Measurements from ENCODE around the gene ADPRHL1.
"Not testable (repeated sequence)": the region's sequence is repeated elsewhere in the genome, so short reads cannot be mapped to it uniquely, and the experiment has no call there.

Gene ADPRHL1

DNA sequence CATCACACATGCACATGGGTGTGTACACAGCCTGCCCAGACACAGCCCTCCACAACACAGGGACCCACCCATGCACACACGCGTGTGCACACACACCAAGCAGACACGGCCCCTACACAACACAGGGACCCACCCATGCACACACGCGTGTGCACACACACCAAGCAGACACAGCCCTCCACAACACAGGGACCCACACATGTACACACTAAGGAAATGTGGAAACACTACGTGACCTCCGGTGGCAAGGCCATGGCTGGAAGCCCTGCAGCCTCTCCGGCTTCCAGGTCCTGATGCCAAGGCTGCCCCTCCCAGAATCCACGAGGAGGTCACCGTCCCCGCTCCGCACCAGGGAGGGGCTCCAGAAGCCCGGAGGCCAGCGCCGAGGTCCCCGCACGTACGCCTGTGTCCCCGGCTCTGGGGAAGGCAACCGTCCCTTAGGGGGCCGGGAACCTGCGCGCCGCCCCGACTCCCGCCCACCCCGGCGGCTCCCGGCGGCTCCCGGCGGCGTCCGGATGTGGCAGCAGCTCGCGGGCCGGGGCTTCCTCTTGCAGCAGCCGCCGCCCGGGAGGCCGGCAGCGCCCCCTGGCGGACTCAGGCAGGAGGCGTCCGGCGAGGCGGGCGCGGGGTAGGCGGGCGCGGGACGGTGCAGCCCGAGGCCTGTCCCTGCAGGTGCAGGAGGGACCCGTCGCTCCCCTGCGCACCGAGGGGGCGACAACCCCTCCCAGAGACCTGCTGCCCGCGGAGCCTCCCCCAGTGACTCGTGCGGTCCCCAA, 59.5 kb downstream of the ADPRHL1 start:
- Histone ChIP-seq H3K36me3 (ENCODE audit: insufficient read depth, low read length) (no peaks in the 10 kb centered on the region), H3K4me1 (ENCODE audit: insufficient read depth, low read length) (peaks cover 6% of the 10 kb centered on the region), H3K9me3 (ENCODE audit: control insufficient read depth, insufficient read depth, low read length) (no peaks in the 10 kb centered on the region), H3K9ac (ENCODE audit: low read depth, low read length) (peak overlapping the region; percentile 53)

DNA sequence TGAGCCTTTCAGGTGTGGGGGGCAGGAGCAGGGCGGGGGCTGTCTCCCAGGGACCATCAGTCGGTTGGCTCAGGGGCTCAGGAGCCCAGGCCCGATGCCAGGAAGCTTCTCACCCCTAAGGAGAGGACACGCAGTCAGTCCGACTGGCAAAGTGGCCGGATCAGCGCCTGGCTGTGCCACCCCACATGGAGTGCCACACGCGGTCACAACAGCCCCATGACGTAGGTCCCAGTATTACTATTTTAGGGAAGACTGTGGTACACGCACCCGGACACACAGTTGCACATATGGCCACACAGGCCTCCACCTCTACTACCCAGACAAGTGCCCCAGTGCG, 60.1 kb downstream of the ADPRHL1 start:
- peaks cover 6% of the 10 kb centered on the region for H3K4me1 ChIP-seq (ENCODE audit: insufficient read depth, low read length)
- H3K9ac ChIP-seq (ENCODE audit: low read depth, low read length), result peak overlapping the region; percentile 53
- H3K9me3 ChIP-seq (ENCODE audit: control insufficient read depth, insufficient read depth, low read length), result peaks cover 4% of the 10 kb centered on the region
- no peaks in the 10 kb centered on the region for H3K36me3 ChIP-seq (ENCODE audit: insufficient read depth, low read length)

DNA sequence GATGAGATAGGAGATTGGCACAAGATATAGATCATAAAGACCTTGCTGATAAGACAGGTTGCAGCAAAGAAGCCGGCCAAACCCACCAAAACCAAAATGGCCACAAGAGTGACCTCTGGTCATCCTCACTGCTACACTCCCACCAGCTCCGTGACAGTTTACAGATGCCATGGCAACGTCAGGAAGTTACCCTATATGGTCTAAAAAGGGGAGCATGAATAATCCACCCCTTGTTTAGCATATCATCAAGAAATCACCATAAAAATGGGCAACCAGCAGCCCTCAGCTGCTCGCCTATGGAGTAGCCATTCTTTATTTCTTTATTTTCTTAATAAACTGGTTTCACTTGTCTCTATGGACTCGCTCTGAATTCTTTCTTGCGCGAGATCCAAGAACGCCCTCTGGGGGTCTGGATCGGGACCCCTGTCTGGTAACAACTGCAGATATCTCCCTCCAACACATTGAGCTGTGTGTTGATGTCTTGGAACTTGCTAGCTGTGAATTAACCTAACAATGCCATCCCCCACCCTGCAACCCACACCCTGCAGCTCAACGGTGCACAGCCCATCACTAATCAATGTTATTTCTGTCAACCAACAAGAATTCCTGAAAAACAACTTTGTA, 62.3 kb downstream of the ADPRHL1 start:
- H3K9me3 ChIP-seq (ENCODE audit: control insufficient read depth, insufficient read depth, low read length), result peaks cover 12% of the 10 kb centered on the region
- peaks cover 6% of the 10 kb centered on the region for H3K4me1 ChIP-seq (ENCODE audit: insufficient read depth, low read length)
- no peak overlapping the region for H3K9ac ChIP-seq (ENCODE audit: low read depth, low read length)
- H3K36me3 ChIP-seq (ENCODE audit: insufficient read depth, low read length), result no peaks in the 10 kb centered on the region

DNA sequence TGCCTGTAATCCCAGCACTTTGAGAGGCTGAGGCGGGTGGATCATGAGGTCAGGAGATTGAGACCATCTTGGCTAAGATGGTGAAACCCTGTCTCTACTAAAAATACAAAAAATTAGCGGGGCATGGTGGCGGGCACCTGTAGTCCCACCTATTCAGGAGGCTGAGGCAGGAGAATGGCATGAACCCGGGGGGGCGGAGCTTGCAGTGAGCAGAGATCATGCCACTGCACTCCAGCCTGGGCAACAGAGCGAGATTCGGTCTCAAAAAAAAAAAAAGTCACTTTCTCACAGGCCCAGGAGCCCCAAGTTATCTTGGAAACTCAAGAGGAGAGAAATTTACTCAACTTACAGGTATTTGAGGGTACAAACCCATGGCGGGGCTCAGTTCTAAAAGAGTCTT, 63.7 kb downstream of the ADPRHL1 start:
- H3K4me1 ChIP-seq (ENCODE audit: insufficient read depth, low read length); H3K36me3 ChIP-seq (ENCODE audit: insufficient read depth, low read length); H3K9ac ChIP-seq (ENCODE audit: low read depth, low read length): not testable (repeated sequence)
- H3K9me3 ChIP-seq (ENCODE audit: control insufficient read depth, insufficient read depth, low read length), result peaks cover 12% of the 10 kb centered on the region

DNA sequence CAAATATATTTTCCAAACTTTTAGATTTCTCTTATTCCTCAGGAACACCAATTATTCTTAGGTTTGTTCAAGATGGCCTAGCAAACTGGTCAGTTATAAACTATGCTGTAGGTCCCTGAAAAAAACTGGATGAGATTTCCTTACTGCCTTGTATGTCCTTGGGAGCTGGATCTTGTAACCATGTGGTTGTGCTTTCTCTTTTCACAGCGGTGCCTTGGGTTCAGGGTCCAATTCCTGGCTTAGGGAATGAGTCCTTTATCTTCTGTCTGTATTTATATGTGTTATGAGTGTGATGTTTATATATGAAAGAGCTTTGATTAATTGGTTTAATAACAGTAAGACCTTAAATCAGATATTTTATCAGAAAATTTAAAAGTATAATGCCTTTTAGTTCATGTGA, 65.9 kb downstream of the ADPRHL1 start:
- Histone ChIP-seq H3K4me1 (ENCODE audit: insufficient read depth, low read length) (peaks cover 6% of the 10 kb centered on the region; the same call in 1 of the 2 replicates), H3K9me3 (ENCODE audit: control insufficient read depth, insufficient read depth, low read length) (peaks cover 17% of the 10 kb centered on the region), H3K9ac (ENCODE audit: low read depth, low read length) (no peak overlapping the region), H3K36me3 (ENCODE audit: insufficient read depth, low read length) (no peaks in the 10 kb centered on the region)

DNA sequence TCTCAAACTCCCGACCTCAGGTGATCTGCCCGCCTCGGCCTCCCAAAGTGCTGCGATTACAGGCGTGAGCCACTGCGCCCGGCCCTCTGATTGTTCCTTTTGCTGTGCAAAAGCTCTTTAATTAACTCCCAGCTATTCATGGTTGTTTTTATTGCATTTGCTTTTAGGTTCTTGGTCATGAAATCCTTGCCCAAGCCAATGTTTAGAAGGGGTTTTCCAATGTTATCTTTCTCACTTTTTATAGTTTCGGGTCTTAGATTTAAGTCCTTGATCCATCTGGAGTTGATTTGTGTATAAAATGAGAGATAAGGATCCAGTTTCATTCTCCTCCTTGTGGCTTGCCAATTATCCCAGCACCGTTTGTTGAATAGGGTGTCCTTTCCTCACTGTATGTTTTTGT, 70.2 kb downstream of the ADPRHL1 start:
- no peaks in the 10 kb centered on the region for H3K36me3 ChIP-seq (ENCODE audit: insufficient read depth, low read length)
- H3K4me1 ChIP-seq (ENCODE audit: insufficient read depth, low read length), result no peaks in the 10 kb centered on the region
- H3K9me3 ChIP-seq (ENCODE audit: control insufficient read depth, insufficient read depth, low read length), result peaks cover 16% of the 10 kb centered on the region
- no peak overlapping the region for H3K9ac ChIP-seq (ENCODE audit: low read depth, low read length)

DNA sequence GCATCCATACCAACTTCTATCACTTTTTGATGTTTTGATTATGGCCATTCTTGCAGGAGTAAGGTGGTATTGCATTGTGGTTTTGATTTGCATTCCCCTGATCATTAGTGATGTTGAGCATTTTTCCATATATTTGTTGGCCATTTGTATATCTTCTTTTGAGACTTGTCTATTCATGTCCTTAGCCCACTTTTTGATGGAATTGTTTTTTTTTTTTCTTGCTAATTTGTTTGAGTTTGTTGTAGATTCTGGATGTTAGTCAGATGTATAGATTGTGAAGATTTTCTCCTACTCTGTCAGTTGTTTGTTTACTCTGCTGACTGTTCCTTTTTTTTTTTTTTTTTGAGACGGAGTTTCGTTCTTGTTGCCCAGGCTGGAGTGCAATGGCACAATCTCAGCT, 70.7 kb downstream of the ADPRHL1 start:
- H3K36me3 ChIP-seq (ENCODE audit: insufficient read depth, low read length); H3K9ac ChIP-seq (ENCODE audit: low read depth, low read length); H3K4me1 ChIP-seq (ENCODE audit: insufficient read depth, low read length): not testable (repeated sequence)
- H3K9me3 ChIP-seq (ENCODE audit: control insufficient read depth, insufficient read depth, low read length), result peaks cover 15% of the 10 kb centered on the region

DNA sequence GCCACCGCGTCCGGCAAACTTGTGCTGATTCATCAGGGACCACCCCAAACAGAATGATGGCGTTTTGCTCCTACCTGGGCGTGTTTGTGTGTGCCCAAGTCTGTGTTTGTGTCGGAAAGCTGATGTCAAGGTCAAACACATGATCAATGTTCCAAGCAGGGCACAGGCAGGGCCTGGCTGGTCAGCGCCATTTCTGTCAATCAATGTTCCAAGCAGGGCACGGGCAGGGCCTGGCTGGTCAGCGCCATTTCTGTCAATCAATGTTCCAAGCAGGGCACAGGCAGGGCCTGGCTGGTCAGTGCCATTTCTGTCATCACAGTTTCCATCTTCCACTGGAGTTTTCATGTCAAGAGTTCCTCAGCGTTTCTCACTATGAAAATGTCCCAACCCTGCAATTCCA, 74.5 kb downstream of the ADPRHL1 start:
- Histone ChIP-seq H3K36me3 (ENCODE audit: insufficient read depth, low read length) (no peaks in the 10 kb centered on the region), H3K4me1 (ENCODE audit: insufficient read depth, low read length) (0 out of 2 replicates have a peak, but pooled peaks cover 6% of the 10 kb centered on the region), H3K9ac (ENCODE audit: low read depth, low read length) (no peak overlapping the region), H3K9me3 (ENCODE audit: control insufficient read depth, insufficient read depth, low read length) (peaks cover 9% of the 10 kb centered on the region)

DNA sequence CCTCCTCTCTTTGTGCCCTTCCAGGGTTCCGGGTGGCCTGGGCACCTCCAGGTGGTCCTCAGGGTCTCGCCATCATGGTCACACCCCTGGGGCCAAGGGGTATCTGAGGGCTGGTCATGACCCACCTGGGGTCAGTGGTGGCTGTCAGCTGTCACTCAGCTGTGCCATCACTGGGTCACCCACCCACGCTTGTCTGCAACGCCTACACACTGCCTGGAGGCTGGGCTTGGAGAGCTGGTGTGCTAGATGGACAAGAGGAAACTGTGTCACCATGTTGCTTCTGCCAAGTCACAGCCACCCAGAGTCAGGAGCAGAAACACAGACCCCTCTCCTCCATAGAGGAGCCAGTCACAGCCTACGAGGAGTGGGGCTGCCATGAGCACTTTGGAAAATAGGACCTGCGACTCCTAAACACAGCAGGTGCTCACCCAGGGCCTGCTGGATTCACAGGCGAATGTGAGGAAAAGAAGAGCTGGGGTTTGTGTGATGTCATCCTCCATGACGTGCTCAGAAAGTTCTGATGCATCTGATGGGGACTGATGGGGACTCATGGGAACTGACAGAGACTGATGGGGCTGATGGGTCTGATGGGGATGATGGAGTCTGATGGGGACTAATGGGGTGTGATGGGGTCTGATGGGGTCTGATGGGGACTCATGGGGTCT, 78.6 kb downstream of the ADPRHL1 start:
- Histone ChIP-seq H3K9ac (ENCODE audit: low read depth, low read length) (no peak overlapping the region), H3K36me3 (ENCODE audit: insufficient read depth, low read length) (no peaks in the 10 kb centered on the region), H3K4me1 (ENCODE audit: insufficient read depth, low read length) (0 out of 2 replicates have a peak, but pooled peaks cover 6% of the 10 kb centered on the region), H3K9me3 (ENCODE audit: control insufficient read depth, insufficient read depth, low read length) (no peaks in the 10 kb centered on the region)

DNA sequence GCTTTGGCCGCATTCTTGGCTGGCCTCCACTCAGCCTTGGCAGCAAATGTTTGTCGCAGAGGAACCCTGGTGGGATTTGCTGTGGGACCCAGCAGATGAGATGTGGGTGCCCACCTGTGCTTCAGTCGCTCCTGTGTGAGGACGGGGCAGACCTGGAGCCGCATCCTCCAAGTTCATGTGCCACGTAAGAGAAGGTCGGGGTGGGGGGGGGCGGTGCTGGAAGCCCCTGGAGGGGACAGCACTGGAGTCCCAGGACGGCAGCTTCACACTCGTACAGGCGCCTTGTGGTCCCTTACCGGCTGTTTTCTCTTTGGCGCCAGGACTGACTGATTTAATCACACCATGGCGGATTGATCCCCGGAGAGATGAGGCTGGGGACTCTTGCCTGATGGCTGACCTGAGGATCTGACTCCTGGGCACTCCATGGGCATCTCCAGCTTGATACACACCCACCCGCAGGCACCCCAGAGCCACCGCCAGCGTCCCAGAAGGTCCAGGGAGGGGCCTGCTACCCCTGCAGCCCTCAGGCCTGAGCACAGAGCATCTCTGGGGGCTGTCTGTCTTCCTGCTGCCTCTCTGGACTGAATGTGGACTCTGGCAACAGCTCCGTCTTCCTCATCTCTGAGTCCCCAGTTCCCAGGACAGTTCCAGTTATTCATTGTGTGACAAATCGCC, 79.3 kb downstream of the ADPRHL1 start:
- H3K4me1 ChIP-seq (ENCODE audit: insufficient read depth, low read length), result 0 out of 2 replicates have a peak, but pooled peaks cover 6% of the 10 kb centered on the region
- H3K9ac ChIP-seq (ENCODE audit: low read depth, low read length), result no peak overlapping the region
- no peaks in the 10 kb centered on the region for H3K9me3 ChIP-seq (ENCODE audit: control insufficient read depth, insufficient read depth, low read length)
- no peaks in the 10 kb centered on the region for H3K36me3 ChIP-seq (ENCODE audit: insufficient read depth, low read length)

DNA sequence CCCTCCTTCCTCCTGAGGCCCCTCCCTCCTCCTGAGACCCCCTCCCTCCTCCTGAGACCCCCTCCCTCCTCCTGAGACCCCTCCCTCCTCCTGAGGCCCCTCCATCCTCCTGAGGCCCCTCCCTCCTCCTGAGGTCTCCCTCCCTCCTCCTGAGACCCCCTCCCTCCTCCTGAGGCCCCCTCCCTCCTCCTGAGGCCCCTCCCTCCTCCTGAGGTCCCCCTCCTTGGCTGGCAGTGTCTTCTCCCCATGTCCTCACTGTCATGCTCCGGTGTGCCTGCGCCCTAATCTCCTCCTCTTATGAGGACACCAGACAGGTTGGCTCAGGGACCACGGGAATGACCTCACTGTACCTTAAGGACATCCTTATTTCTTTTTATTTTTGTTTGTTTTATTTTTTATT, 81.6 kb downstream of the ADPRHL1 start:
- H3K36me3 ChIP-seq (ENCODE audit: insufficient read depth, low read length); H3K4me1 ChIP-seq (ENCODE audit: insufficient read depth, low read length); H3K9ac ChIP-seq (ENCODE audit: low read depth, low read length); H3K9me3 ChIP-seq (ENCODE audit: control insufficient read depth, insufficient read depth, low read length): not testable (repeated sequence)

DNA sequence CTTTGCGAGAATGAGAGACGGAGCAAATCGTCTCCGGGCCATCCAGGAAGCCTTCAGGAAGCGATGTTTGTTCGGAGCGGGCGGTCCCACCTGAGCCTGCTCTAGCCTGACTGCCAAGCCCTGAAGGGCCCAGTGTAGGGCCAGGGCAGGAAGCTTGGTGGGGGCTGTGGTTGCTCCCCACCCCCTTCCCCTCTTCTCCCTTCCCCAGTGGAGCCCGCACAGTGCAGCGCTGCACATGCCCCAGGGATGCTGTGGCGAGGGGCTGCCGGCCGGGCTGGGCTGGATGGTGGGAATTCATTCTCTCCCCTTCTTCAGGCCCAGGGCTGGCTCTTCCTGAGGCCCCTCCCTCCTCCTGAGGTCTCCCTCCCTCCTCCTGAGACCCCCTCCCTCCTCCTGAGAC, 82.2 kb downstream of the ADPRHL1 start:
- Histone ChIP-seq H3K9me3 (ENCODE audit: control insufficient read depth, insufficient read depth, low read length) (no peaks in the 10 kb centered on the region), H3K4me1 (ENCODE audit: insufficient read depth, low read length) (0 out of 2 replicates have a peak, but pooled peaks cover under 1% of the 10 kb centered on the region), H3K9ac (ENCODE audit: low read depth, low read length) (no peak overlapping the region)

DNA sequence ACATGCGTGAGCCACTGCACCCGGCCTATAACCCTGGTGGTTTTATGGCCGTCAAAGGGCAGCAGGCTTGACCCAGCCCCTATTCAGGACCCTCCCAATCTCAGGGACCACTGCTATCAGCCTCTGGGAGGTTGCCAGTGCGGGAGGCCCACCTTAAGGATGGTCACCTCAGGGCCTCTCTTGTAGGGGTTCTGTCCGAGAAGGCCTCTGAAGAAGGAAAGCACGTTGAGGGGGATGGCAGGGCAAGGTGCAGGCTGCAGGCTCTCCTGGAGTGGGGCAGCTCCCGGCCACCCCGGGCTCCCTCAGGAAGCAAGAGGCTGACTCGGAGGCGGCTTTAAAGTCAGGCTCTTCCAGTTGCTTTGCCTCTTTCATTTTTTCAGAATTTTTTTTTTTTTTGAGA, 83.4 kb downstream of the ADPRHL1 start:
- no peaks in the 10 kb centered on the region for H3K4me1 ChIP-seq (ENCODE audit: insufficient read depth, low read length)
- H3K9me3 ChIP-seq (ENCODE audit: control insufficient read depth, insufficient read depth, low read length), result no peaks in the 10 kb centered on the region
- H3K36me3 ChIP-seq (ENCODE audit: insufficient read depth, low read length), result no peaks in the 10 kb centered on the region
- no peak overlapping the region for H3K9ac ChIP-seq (ENCODE audit: low read depth, low read length)

More for the DNA sequence above, 82.2 kb downstream of the ADPRHL1 start:
- no peaks in the 10 kb centered on the region for H3K36me3 ChIP-seq (ENCODE audit: insufficient read depth, low read length)

DNA sequence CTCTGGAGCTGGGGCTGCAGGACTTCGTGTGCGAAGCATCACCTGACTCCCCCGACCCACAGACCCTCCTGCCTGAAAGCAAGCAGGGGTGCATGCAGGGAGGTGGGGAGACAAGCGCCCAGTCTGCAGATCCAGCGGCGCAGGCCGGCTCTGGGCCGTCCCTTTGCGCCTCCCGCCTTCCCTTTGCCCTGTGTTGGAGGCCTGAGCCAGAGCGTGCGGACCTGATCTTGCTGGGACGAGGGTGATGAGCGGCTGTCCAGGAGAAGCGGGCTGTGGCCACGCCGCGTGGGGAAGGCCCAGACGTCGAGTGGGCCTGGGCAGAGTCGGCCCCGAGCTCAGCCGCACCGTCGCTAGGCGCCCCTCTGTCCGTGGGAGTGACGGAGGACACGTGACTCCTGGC, 84.1 kb downstream of the ADPRHL1 start:
- no peak overlapping the region for H3K9ac ChIP-seq (ENCODE audit: low read depth, low read length)
- no peaks in the 10 kb centered on the region for H3K4me1 ChIP-seq (ENCODE audit: insufficient read depth, low read length)
- H3K36me3 ChIP-seq (ENCODE audit: insufficient read depth, low read length), result no peaks in the 10 kb centered on the region
- H3K9me3 ChIP-seq (ENCODE audit: control insufficient read depth, insufficient read depth, low read length), result no peaks in the 10 kb centered on the region

Data from ES-I3 (cell line).